Measurements from ENCODE around the gene PEX5L.
A peak's percentile ranks its signal among the peaks of the same experiment; 100 is the strongest.
"Not testable (repeated sequence)": the region's sequence is repeated elsewhere in the genome, so short reads cannot be mapped to it uniquely, and the experiment has no call there.

Gene PEX5L, protein sequence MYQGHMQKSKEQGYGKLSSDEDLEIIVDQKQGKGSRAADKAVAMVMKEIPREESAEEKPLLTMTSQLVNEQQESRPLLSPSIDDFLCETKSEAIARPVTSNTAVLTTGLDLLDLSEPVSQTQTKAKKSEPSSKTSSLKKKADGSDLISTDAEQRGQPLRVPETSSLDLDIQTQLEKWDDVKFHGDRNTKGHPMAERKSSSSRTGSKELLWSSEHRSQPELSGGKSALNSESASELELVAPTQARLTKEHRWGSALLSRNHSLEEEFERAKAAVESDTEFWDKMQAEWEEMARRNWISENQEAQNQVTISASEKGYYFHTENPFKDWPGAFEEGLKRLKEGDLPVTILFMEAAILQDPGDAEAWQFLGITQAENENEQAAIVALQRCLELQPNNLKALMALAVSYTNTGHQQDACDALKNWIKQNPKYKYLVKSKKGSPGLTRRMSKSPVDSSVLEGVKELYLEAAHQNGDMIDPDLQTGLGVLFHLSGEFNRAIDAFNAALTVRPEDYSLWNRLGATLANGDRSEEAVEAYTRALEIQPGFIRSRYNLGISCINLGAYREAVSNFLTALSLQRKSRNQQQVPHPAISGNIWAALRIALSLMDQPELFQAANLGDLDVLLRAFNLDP

DNA sequence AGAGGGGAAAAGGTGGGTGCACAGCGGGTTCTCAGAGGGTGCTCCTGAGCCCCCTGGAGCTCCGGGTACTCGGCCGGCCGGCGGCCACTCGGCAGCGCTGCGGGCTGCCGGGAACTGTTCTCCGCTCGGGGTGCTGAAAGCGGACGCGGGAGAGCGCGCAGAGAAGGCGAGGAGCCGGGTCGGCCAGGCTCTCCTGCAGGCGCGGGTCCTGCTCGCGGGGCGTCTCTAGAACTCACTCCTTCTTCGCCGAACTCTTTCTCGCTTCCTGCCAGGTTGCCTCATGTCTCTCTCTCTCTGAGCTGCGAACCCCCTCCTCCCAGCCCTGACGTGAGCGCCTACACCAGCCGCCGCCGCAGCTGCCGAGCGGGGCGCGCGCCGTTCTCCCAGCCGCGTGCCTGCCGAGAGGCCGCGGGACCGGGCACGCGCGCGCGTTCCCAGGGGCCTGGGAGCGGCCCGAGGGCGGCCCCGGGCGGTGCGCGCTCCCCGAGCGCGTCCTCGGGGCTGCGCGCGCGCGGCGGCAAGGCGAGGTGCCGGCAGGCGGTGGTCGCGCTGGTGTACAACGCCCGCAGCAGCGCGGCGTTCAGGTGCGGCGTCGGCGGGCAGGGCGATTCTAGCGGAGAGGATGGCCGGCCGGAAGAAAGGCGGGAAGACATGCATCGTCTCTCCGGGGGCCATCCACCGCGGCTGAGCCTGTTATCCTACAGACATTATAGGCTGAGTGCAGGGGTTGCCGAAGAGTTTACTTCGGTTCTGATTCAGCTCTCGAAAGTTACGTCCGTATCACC lies at the start of gene PEX5L:
Gene PEX5L (minus strand): TSS at position 267 of the 785 bp plus-strand sequence. CDS start 338 bp downstream, outside the sequence.
- peak; percentile 11 for DNase-seq

- DNase-seq: no peak
Observed at GRCh38 chr3:180085122-180085710, 48.5 kb upstream of the PEX5L start.

DNA sequence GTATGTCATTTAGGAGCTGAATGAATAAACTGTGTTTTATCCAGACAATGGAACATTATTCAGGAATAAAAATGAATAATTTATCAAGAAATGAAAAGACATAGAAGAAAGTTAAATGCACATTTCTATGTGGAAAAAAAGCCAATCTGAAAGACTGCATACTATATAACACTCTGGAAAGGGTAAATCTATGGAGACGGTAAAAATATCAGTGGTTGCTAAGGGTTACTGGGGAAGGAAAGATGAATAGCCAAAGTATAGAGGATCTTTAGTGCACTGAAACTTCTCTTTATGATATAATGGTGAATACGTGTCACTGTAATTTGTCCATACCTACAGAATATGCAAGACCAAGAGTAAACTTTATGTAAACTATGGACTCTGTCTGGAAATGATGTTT lies 46.0 kb upstream of the PEX5L start:
- DNase-seq: no peak

DNA sequence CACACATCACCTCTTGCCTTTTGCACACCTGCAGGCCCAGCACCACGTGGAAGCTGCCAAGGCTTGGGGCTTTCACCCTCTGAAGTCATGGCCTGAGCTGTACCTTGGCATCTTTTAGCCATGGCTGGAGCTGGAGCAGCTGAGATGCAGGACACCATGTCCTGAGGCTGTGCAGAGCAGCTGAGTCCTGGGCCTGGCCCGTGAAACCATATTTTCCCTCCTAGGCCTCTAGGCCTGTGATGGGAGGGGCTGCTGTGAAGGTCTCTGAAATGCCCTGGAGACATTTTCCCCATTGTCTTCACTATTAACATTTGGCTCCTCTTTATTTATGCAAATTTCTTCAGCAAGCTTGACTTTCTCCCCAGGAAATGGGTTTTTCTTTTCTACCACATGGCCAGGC lies 41.9 kb upstream of the PEX5L start:
- DNase-seq: no peak

DNA sequence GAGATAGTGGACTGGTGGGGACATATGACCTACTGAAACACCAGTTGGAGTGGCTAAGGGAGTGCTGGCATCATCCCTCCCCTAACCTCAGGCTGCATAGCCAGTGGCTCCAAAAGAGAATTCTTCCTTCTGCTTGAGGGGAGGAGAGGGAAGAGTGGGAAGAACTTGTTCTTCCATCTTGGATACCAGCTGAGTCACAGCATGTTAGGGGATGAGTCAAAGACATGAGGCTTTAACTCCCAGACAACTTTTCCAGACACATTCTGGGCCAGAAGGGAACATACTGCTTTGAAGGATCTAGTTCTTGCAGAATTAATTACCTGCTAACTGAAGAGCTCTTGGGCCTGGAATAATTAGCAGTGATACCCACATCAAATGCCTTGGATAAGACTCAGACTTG lies 36.8 kb upstream of the PEX5L start:
- DNase-seq: no peak

GRCh38 chr3:180072786-180073185 lies 36.0 kb upstream of the PEX5L start:
- DNase-seq: no peak

DNA sequence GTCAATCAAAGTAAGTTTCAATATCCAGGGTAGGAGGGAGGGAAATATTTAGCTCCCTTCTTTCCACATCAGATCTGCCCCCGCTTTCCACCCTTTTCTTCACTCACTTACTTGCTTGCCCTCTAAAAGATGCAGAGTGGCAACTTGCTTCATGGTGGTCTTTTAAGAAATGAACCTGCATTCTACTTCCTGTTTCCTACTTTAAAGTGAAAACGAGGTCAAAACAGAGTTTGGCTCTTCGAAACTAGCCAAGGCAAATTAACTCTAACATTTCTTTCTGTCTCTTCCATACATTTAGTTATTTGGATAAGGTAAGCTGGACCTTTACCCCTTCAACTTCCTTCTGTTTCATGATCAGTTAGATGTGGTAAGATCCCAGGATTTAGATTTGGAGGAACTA lies 34.2 kb upstream of the PEX5L start:
- no peak for DNase-seq

DNA sequence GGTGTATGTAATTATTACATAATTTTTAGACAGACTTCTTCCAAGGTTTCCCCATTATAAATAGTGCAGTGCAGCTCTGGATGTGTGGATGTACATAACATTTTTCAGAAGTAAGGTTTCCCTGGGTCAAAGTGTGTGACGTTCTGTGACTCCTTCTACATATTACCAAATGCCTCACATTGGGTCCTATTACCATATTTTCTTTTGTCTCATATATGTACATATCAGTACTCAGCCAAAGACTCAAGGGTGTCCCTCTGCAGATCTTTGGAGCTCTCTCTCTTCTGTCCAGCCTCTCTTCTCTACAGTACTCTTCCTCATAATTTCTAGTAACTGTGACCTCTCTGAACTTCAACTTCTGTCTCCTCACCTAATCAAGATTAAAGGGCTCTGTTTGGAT lies 31.3 kb upstream of the PEX5L start:
- no peak for DNase-seq

DNA sequence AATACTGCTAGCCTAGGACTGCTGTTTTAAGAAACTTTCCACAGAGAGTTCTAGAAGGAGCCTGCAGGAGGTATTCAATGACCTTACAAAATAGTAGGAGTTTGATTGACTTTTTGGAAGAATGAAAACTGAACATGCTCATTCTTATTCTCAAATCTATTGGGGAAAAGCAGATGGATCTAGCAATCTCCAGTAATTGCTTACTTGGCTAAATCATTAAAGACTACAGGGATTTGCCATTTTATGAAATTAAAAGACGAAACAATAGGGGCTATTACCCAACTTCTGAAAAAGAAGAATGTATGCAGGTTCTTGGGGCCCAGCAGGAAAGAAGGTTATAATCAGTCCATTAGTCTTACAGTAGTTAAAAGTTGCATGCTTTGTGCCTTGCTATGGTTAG lies 29.9 kb upstream of the PEX5L start:
- no peak for DNase-seq

DNA sequence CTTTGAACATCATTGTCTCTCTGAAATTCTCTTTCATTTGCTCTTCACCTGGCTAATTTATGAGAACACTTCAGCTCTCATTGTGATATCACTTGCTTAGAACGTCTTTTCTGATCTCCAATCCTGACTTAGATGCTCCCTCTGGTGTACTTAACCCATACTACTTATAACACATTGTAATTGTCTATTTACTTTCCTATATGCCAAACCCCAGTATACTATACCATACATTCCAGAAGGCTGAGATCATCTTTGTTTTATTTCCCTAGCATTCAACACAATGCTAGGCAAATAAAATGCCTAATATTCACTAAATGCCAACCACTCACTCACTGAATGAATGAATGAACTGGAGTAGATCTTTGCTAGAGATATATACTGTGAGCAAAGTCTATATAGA lies 27.0 kb upstream of the PEX5L start:
- DNase-seq: no peak

DNA sequence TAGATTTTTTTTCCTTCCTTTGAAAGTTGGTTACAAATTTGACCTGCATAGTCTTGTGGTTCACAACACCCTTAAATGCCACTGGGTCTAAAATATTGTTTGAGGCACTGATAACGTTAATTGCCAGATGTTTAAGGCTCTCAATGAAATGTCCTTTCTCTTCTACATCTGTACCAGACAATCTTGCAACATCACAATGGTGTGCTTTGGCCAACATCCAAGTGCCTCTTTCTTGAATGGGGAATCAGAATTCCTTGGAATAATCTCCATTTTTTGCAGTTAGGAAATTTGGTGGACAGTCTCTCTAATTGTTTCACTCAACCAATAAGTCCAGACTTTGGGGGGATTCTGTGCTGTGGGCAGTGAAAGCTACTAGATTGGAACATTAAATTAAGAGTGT lies 26.0 kb upstream of the PEX5L start:
- no peak for DNase-seq

DNA sequence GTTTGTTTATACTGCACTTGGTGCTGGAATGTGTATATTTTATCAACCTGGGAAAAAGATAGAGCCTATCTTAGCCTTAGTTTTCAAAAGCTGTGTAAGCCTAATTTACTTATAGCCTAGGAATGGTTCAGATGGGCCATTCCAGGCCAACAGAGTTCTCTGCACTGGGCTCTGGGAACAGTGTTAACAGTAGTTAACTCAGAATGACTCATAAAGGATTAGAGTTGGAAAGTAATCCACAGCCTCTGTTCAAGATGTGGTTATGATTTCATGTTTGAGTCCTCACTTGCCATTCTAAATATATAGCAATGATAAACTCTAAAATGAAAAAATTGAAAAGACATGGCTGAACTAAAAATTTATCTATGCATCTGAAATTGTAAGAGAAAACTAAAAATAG lies 22.6 kb upstream of the PEX5L start:
- DNase-seq: no peak

GRCh38 chr3:180058238-180058637 lies 21.5 kb upstream of the PEX5L start:
- DNase-seq: no peak

DNA sequence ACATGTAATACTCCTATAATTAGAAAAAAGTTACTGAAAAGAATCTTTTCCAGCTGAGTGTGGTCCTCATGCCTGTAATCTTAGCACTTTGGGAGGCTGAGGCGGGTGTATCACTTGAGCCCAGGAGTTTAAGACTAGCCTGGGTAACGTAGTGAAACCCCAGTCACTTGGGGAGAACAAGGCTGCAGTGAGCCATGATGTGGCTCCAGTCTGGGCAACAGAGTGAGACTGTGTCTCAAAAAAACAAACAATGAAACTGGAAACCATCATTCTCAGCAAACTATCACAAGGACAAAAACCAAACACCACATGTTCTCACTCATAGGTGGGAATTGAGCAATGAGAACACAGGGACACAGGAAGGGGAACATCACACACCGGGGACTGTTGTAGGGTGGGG lies 18.9 kb upstream of the PEX5L start:
- DNase-seq: not testable (repeated sequence)

DNA sequence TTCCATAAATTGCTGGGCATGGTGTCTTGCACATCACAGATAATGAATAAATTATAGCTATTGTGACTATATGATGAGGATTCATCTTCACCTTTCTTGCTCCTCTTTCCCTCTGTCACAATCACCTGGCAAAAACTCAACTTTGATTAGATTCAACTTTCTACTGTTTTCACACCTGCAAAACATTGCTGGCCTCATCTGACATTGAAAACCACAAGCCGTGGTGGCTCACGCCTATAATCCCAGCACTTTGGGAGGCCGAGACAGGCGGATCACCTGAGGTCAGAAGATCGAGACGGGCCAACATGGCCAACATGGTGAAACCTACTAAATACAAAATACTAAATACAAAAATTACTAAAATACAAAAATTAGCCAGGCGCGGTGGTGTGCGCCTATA lies 12.7 kb upstream of the PEX5L start:
- no peak for DNase-seq

DNA sequence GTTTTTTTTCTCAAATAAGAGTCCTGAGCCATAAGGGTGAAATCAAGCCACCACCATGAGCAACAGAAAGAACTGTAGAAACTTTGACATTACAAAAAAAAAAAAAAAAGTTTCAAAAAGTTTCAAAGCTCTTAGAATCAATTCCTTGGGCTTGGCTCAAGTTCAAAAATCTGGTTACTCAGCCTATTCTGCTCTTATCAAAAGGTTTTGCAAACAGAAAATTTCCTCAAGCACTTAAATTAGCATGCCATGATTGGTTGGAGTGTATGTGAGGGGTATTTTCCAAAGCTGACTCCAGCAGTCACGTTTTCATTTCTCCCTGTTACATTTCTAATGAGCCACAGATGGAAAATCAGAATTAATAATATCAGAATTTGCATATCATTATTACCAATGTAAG lies 12.1 kb upstream of the PEX5L start:
- no peak for DNase-seq

DNA sequence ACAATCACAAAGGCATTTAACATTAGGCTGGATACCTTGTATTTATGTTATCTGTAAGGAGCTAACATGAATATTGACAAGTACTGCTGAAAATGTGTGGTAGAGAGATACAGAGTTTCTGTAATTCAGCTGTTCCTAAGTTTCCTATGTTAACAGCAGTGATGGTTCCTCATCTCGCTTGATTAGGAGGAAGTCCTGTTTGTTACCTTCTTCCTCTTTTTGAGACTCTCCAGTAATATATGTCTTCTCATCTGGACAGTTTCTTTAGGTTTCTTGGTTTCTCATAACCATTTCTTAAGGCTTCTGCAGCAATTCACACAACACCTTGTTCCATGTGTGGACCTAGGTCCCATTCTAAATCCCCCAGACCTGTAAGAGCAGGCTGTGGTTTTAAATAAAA lies 11.4 kb upstream of the PEX5L start:
- DNase-seq: no peak

GRCh38 chr3:180040966-180041365 lies 4.2 kb upstream of the PEX5L start:
- no peak for DNase-seq

DNA sequence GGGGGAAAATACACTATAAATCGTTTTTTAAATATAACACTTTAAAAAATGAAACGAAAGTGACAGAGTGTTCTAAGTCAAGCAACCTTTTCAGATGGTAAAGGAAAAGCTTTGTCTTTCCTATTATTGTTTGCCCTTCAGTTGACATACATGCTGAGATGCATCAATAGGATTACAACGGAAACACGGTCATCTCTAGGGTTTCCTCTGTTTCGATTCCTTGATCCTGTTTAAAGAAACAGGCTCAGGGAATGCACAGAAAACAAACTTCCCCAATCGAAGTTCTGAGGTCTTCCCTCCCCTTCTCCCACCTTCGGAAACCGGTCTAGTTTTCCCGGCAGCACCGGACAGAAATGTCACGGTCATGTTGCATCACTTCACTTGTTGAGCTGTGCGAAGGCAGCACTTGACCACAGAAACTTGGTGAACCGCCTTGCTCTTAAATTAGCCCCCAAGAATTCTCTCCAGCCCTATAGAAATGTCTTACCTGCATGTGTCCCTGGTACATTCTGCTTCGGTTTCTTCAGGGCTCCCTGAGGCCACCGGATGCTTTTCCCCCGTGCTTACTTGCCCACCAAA lies 556 bp downstream of the PEX5L start:
- no peak for DNase-seq

- DNase-seq: no peak
Observed at GRCh38 chr3:180026997-180027396, 9.7 kb downstream of the PEX5L start.

GRCh38 chr3:180018543-180018942 lies 18.2 kb downstream of the PEX5L start:
- no peak for DNase-seq

DNA sequence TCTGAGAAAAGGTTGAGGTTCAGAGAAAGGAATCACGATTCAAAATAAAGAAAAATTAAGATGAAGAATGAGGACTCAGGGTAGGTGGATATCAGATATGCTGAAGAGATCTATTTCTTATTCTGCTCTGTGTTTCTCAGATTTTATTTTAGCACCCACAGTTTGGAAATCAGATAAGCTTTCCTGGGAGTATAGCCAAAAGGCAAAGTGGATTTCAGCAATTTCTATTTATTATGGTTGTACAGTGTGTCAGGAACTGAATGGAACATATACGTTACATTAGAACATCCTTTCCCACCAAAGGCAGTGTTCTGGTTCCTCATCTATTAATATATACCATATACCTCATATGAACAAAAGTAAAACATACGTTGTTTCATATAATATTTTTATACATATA lies 18.9 kb downstream of the PEX5L start:
- DNase-seq: no peak

DNA sequence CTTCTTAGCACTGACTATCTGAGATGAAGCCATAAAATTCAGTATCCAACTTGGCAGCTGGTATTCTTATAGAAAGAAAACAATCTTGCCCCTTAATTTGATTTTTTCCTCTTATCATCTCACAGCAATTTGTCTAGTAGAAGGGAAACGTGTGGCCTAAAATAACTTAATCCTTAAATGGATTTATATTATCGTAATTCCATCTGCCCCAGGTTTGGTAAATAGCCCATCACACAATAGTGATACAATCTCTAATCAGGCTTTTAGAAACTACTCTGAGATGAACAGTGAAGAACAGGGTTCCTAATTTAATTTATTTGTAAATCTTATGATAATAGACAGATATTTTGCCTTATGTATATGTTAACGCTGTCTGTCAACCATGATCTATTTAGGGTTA lies 24.8 kb downstream of the PEX5L start:
- no peak for DNase-seq

All from activated gamma-delta T cell treated with Interleukin-2 at 50 U/mL for 16 hours (primary cell).